Measurements from ENCODE around the gene MTMR1.

The MTMR1 gene

GRCh38 chrX:150694738-150695410 lies 1.7 kb downstream of the MTMR1 start (continued):
- no peak for TF ChIP-seq TOX (CRISPR knock-in tag; IDR thresholded peaks at IDR 0.05; ENCODE audit: borderline replicate concordance)

GRCh38 chrX:150696331-150696730 lies 3.1 kb downstream of the MTMR1 start:
- ATAC-seq, result no peak

GRCh38 chrX:150696866-150697265 lies 3.7 kb downstream of the MTMR1 start:
- TF ChIP-seq ZNF565 (CRISPR knock-in tag; conservative IDR thresholded peaks at IDR 0.05; ENCODE audit: low read depth), result no peak
- no peak for TF ChIP-seq RARB (CRISPR knock-in tag; IDR thresholded peaks at IDR 0.05)
- no peak for TF ChIP-seq ARNTL (CRISPR knock-in tag; IDR thresholded peaks at IDR 0.05; ENCODE audit: borderline replicate concordance, low read depth)
- TF ChIP-seq ESRRG (CRISPR knock-in tag; IDR thresholded peaks at IDR 0.05), result no peak
- no peak for TF ChIP-seq CSRNP3 (CRISPR knock-in tag; IDR thresholded peaks at IDR 0.05)
- no peak for TF ChIP-seq TOX (CRISPR knock-in tag; IDR thresholded peaks at IDR 0.05; ENCODE audit: borderline replicate concordance)
- no peak for TF ChIP-seq ZFP30 (CRISPR knock-in tag; IDR thresholded peaks at IDR 0.05)
- no peak for TF ChIP-seq PATZ1 (CRISPR knock-in tag; IDR thresholded peaks at IDR 0.05; ENCODE audit: borderline replicate concordance)
- TF ChIP-seq POU6F1 (CRISPR knock-in tag; IDR thresholded peaks at IDR 0.05; ENCODE audit: borderline replicate concordance, low read depth), result no peak
- TF ChIP-seq ZNF8 (CRISPR knock-in tag; IDR thresholded peaks at IDR 0.05), result no peak
- no peak for TF ChIP-seq GLIS3 (CRISPR knock-in tag; IDR thresholded peaks at IDR 0.05)
- no peak for TF ChIP-seq CREB5 (CRISPR knock-in tag; IDR thresholded peaks at IDR 0.05; ENCODE audit: low read depth)
- no peak for TF ChIP-seq TCF4 (CRISPR knock-in tag; IDR thresholded peaks at IDR 0.05; ENCODE audit: borderline replicate concordance)
- ATAC-seq, result no peak

More at GRCh38 chrX:150696331-150696730, 3.1 kb downstream of the MTMR1 start:
- TF ChIP-seq RARB (CRISPR knock-in tag; IDR thresholded peaks at IDR 0.05) (no peak), ZFP30 (CRISPR knock-in tag; IDR thresholded peaks at IDR 0.05) (no peak), PPARA (CRISPR knock-in tag; IDR thresholded peaks at IDR 0.05; ENCODE audit: borderline replicate concordance) (no peak), ESRRG (CRISPR knock-in tag; IDR thresholded peaks at IDR 0.05) (no peak), TCF4 (CRISPR knock-in tag; IDR thresholded peaks at IDR 0.05; ENCODE audit: borderline replicate concordance) (no peak), TSHZ2 (CRISPR knock-in tag; IDR thresholded peaks at IDR 0.05) (no peak), ZNF565 (CRISPR knock-in tag; conservative IDR thresholded peaks at IDR 0.05; ENCODE audit: low read depth) (no peak), TOX (CRISPR knock-in tag; IDR thresholded peaks at IDR 0.05; ENCODE audit: borderline replicate concordance) (no peak), ZNF70 (CRISPR knock-in tag; IDR thresholded peaks at IDR 0.05) (no peak)

GRCh38 chrX:150697641-150698040 lies 4.4 kb downstream of the MTMR1 start:
- no peak for ATAC-seq
- no peak for TF ChIP-seq ZFP3 (CRISPR knock-in tag; IDR thresholded peaks at IDR 0.05)
- no peak for TF ChIP-seq ISL1 (CRISPR knock-in tag; IDR thresholded peaks at IDR 0.05)
- no peak for TF ChIP-seq GLIS3 (CRISPR knock-in tag; IDR thresholded peaks at IDR 0.05)
- no peak for TF ChIP-seq ESRRG (CRISPR knock-in tag; IDR thresholded peaks at IDR 0.05)
- TF ChIP-seq ARNTL (CRISPR knock-in tag; IDR thresholded peaks at IDR 0.05; ENCODE audit: borderline replicate concordance, low read depth), result no peak
- no peak for TF ChIP-seq ZFP30 (CRISPR knock-in tag; IDR thresholded peaks at IDR 0.05)
- TF ChIP-seq ZNF8 (CRISPR knock-in tag; IDR thresholded peaks at IDR 0.05), result no peak
- TF ChIP-seq ZNF565 (CRISPR knock-in tag; conservative IDR thresholded peaks at IDR 0.05; ENCODE audit: low read depth), result no peak
- no peak for TF ChIP-seq OSR1 (CRISPR knock-in tag; IDR thresholded peaks at IDR 0.05)
- TF ChIP-seq SNAI2 (CRISPR knock-in tag; IDR thresholded peaks at IDR 0.05), result no peak
- no peak for TF ChIP-seq ZNF70 (CRISPR knock-in tag; IDR thresholded peaks at IDR 0.05)
- TF ChIP-seq BACH2 (CRISPR knock-in tag; IDR thresholded peaks at IDR 0.05; ENCODE audit: borderline replicate concordance), result no peak
- TF ChIP-seq RARB (CRISPR knock-in tag; IDR thresholded peaks at IDR 0.05), result no peak
- no peak for TF ChIP-seq CREB5 (CRISPR knock-in tag; IDR thresholded peaks at IDR 0.05; ENCODE audit: low read depth)
- no peak for TF ChIP-seq PPARA (CRISPR knock-in tag; IDR thresholded peaks at IDR 0.05; ENCODE audit: borderline replicate concordance)
- TF ChIP-seq CSRNP3 (CRISPR knock-in tag; IDR thresholded peaks at IDR 0.05), result no peak
